Gastrocnemius medialis (tissue), 4 donors: ENCODE data around the gene CIB4.

Source experiments
- CTCF ChIP-seq, 5 experiments: fragments of 450-650 bp in 3 of 5; fragments of 200-600 bp in 2 of 5; sonication (generic) in 2 of 5; IDR thresholded peaks in 4 of 5; conservative IDR thresholded peaks in 1 of 5; 1 replicate in 4 of 5; 2 replicates in 1 of 5; pipeline ENCODE4 v1.5.1; 2016 to 2019; ENCODE audit warnings: antibody characterized with exemption in 5 of 5, mild to moderate bottlenecking in 3 of 5, moderate library complexity in 3 of 5
- POLR2A ChIP-seq, 2 donors: fragments of 450-650 bp; IDR thresholded peaks; one replicate each; pipeline ENCODE4 v1.6.1; 2017; ENCODE audit warnings: antibody characterized with exemption in 2 of 2, mild to moderate bottlenecking in 2 of 2, moderate library complexity in 2 of 2

DNA sequence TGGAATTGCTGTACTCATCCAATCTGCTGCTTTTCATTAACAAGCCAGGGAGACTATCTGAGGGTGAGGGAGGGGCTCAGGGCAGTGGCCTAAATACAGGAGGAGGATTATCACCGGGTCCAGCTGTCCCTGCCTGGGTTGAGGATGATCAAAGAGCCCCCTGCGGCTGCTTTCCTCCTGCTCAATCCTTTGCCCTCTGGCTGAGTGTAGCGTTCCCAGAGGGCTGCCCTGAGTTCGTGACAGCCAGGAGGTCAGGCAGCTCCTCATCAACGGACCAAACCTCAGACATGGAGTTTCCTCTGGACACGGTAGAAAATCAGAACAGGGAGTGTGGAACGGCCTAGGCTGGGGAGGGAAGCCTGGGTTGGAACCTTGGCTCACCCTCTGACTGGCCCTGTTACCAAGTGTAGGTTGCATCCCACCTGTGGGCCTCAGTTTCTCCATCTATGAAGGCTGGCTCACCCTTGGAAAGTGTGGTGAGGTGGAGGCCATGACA is 23.5 kb downstream of the CIB4 start:
- no peak for TF ChIP-seq POLR2A (IDR thresholded peaks at IDR 0.05)
- no peak for TF ChIP-seq CTCF (IDR thresholded peaks at IDR 0.05 in 4 of 5, conservative IDR thresholded peaks at IDR 0.05 in 1 of 5)
